Measurements from ENCODE around the gene TGFBR3. TPM values are rescaled to one million over a fixed set of nuclear protein-coding genes. Genes with fewer than 3 reads are reported as not detected.

The TGFBR3 gene
- total and polyA plus RNA-seq, 2 of the 4 experiments (the other 2 are of a cell fraction): 3.0 to 11.3 TPM

DNA sequence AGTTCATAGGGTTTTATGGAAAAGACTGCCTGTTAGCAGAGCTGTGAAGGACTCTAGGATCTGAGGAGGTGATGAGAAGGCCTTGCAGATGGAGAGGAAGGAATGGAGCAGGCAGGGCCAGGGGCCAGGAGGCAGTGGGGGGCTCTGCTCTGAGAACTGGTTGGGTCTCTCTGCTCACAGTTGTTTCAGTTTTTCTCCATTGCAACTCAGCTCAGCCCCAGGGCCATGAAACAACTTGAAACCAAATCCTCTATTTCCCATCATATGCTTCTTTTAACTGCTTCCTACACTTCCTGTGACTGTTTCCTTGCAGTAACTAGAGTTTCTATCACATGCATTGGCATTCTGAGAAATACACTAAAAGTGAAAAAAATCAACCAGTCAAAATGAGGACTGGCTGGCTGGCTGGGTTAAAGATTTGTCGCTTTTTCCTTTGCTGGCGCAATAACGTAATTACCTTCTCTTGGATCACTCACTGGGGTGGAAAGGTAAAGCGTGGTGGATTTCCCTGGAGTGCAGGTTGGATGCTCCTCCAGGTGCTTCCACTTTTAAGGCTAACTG lies 213.3 kb downstream of the TGFBR3 start:
- Histone ChIP-seq H2AFZ (replicated peaks; ENCODE audit: low read length, poor library complexity) (no peak overlapping the region), H2BK5ac (ENCODE audit: low read depth, low read length, poor library complexity, severe bottlenecking) (no peak overlapping the region), H3K9me3 (ENCODE audit: control insufficient read depth, insufficient read depth, low read length) (no peaks in the 10 kb centered on the region), H3K4me2 (ENCODE audit: low read depth, low read length) (no peak overlapping the region), H4K91ac (ENCODE audit: insufficient read depth, low read depth, low read length) (no peak overlapping the region), H2AK5ac (ENCODE audit: low read depth, low read length) (no peak overlapping the region), H2BK15ac (ENCODE audit: low read depth, low read length) (no peak overlapping the region), H2AK9ac (replicated peaks; ENCODE audit: low read depth, low read length, poor library complexity) (no peak overlapping the region), H3K14ac (replicated peaks; ENCODE audit: low read depth, low read length) (no peak overlapping the region), H4K20me1 (ENCODE audit: insufficient read depth, low read length) (no peaks in the 10 kb centered on the region), H3K36me3 (ENCODE audit: control insufficient read depth, insufficient read depth, low read length) (no peaks in the 10 kb centered on the region), H4K5ac (ENCODE audit: low read depth, low read length) (no peak overlapping the region), H3K9ac (ENCODE audit: low read depth, low read length) (no peak overlapping the region), H3K4me1 (ENCODE audit: control insufficient read depth, insufficient read depth, low read length) (no peaks in the 10 kb centered on the region), H3K79me1 (ENCODE audit: low read depth in 1 of 2, low read length in 2 of 2) (no peaks in the 10 kb centered on the region), H4K8ac (ENCODE audit: low read depth in 2 of 2, low read length in 2 of 2) (no peak overlapping the region), H3K4ac (ENCODE audit: low read depth, low read length) (no peak overlapping the region), H3K27ac (ENCODE audit: insufficient read depth, low read length) (no peak overlapping the region), H3K4me3 (ENCODE audit: insufficient read depth, low read depth, low read length) (no peak overlapping the region), H2BK120ac (ENCODE audit: low read depth, low read length) (no peak overlapping the region), H3K56ac (ENCODE audit: extremely low read depth, insufficient read depth, low read length) (no peak overlapping the region), H3K18ac (ENCODE audit: low read depth, low read length) (no peak overlapping the region), H2BK20ac (ENCODE audit: low read depth, low read length) (no peak overlapping the region), H3K23ac (ENCODE audit: low read depth, low read length) (no peak overlapping the region), H3K27me3 (ENCODE audit: control insufficient read depth, insufficient read depth, low read length) (no peaks in the 10 kb centered on the region), H3K9me1 (ENCODE audit: insufficient read depth, low read length) (no peaks in the 10 kb centered on the region)
- in situ Hi-C loops (cut with MboI; ENCODE audit: low sequenced_read_pairs) (no loop called here), dilution Hi-C loops (cut with HindIII; ENCODE audit: low sequenced_read_pairs, unreplicated experiment) (no loop called here), intact Hi-C loops (cut with micrococcal nuclease) (no loop called here)
- no peak for DNase-seq
- no peak for ATAC-seq (ENCODE audit: low read depth)
- BruUV-seq (replicated peaks): no TSS peak
- WGBS, 2 experiments (ENCODE audit: extremely low coverage in 2 of 2, insufficient read length in 1 of 2): no CpG with 5 or more reads among the region's 4 CpGs
- TF ChIP-seq CEBPB (IDR thresholded peaks at IDR 0.05; ENCODE audit: low read depth, low read length) (no peak), CHD1 (IDR thresholded peaks at IDR 0.05; ENCODE audit: low read depth, low read length) (no peak), MXI1 (IDR thresholded peaks at IDR 0.05; ENCODE audit: borderline replicate concordance, low read depth, low read length) (no peak), POLR2A (IDR thresholded peaks at IDR 0.05; ENCODE audit: low read depth, low read length) (no peak), BHLHE40 (IDR thresholded peaks at IDR 0.05; ENCODE audit: low read depth, low read length) (no peak), NFE2L2 (IDR thresholded peaks at IDR 0.05; ENCODE audit: low read depth, low read length) (no peak), RFX5 (IDR thresholded peaks at IDR 0.05; ENCODE audit: low read depth, low read length) (no peak), MAFK (IDR thresholded peaks at IDR 0.05; ENCODE audit: low read depth, low read length) (no peak), SMC3 (IDR thresholded peaks at IDR 0.05; ENCODE audit: low read depth, low read length) (no peak), RCOR1 (IDR thresholded peaks at IDR 0.05; ENCODE audit: insufficient replicate concordance, low read length) (no peak), RAD21 (IDR thresholded peaks at IDR 0.05; ENCODE audit: low read length) (no peak), FOS (IDR thresholded peaks at IDR 0.05; ENCODE audit: low read depth, low read length) (no peak), MAZ (IDR thresholded peaks at IDR 0.05; ENCODE audit: borderline replicate concordance, low read depth, low read length) (no peak)
- TF ChIP-seq, protein P1, sequence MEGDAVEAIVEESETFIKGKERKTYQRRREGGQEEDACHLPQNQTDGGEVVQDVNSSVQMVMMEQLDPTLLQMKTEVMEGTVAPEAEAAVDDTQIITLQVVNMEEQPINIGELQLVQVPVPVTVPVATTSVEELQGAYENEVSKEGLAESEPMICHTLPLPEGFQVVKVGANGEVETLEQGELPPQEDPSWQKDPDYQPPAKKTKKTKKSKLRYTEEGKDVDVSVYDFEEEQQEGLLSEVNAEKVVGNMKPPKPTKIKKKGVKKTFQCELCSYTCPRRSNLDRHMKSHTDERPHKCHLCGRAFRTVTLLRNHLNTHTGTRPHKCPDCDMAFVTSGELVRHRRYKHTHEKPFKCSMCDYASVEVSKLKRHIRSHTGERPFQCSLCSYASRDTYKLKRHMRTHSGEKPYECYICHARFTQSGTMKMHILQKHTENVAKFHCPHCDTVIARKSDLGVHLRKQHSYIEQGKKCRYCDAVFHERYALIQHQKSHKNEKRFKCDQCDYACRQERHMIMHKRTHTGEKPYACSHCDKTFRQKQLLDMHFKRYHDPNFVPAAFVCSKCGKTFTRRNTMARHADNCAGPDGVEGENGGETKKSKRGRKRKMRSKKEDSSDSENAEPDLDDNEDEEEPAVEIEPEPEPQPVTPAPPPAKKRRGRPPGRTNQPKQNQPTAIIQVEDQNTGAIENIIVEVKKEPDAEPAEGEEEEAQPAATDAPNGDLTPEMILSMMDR (conservative IDR thresholded peaks at IDR 0.05; ENCODE audit: low read depth, low read length): no peak
- TF ChIP-seq, protein P2, sequence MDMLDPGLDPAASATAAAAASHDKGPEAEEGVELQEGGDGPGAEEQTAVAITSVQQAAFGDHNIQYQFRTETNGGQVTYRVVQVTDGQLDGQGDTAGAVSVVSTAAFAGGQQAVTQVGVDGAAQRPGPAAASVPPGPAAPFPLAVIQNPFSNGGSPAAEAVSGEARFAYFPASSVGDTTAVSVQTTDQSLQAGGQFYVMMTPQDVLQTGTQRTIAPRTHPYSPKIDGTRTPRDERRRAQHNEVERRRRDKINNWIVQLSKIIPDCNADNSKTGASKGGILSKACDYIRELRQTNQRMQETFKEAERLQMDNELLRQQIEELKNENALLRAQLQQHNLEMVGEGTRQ (IDR thresholded peaks at IDR 0.05; ENCODE audit: low read depth, low read length): no peak
- ChIA-PET POLR2A (ENCODE audit: unreplicated experiment) (no interaction called here), CTCF (no interaction called here)
